GM12878 (cell line): ENCODE data around the gene BORCS5. TPM values are rescaled to one million over a fixed set of nuclear protein-coding genes. Genes with fewer than 3 reads are reported as not detected.

Experiments
- ATAC-seq: fragments of 200-7000 bp; cut with Tn5 transposase; 3 replicates; pipeline ENCODE4 v1.9.1; 2020; ENCODE audit warnings: mild to moderate bottlenecking, moderate library complexity
- BruUV-seq: library from RNA; stranded (reverse); fragments of 400-500 nt; replicated peaks from 2 replicates; lab custom pipeline; 2021; lab: Mats Ljungman, UMichigan
- CTCF ChIA-PET: fragments of 300-600 bp; sonication (Branson Sonifier 250); formaldehyde crosslinking; extraction: SDS; loops from one replicate; lab custom pipeline; 2021; ENCODE audit warnings: inconsistent platforms; lab: Yijun Ruan, JAX
- POLR2A ChIA-PET: fragments of 350-600 bp; formaldehyde crosslinking; extraction: SDS; loops from one replicate; lab custom pipeline; 2021; ENCODE audit warnings: inconsistent platforms; lab: Charles Lee
- RAD21 ChIA-PET: fragments of 300-600 bp; sonication (Branson Sonifier 250); formaldehyde crosslinking; loops from one replicate; lab custom pipeline; 2023; ENCODE audit warnings: antibody characterized with exemption; ENCODE audit not compliant: unreplicated experiment; lab: Charles Lee
- SMC1A ChIA-PET: fragments of 300-600 bp; sonication (Branson Sonifier 250); formaldehyde crosslinking; loops from one replicate; lab custom pipeline; 2023; ENCODE audit not compliant: unreplicated experiment, uncharacterized antibody; lab: Charles Lee
- DNase-seq: peaks from one replicate; pipeline ENCODE4 v3.0.0-alpha.2; 2011; ENCODE audit warnings: low read depth, low spot score
- FAIRE-seq: peaks from 3 replicates; lab custom pipeline; 2011; peaks lifted over from hg19 to GRCh38; lab: Jason Lieb, UNC
- H2AFZ ChIP-seq: 2 replicates; pipeline ENCODE4 v1.6.0; 2011; ENCODE audit warnings: low read depth, low read length, control low read depth; ENCODE audit not compliant: control insufficient read depth
- H3K27ac ChIP-seq: 2 replicates; pipeline ENCODE4 v1.5.1; 2011; ENCODE audit warnings: control low read depth; ENCODE audit not compliant: control insufficient read depth, insufficient read depth
- H3K27me3 ChIP-seq, 2 experiments: replicated peaks in 1 of 2; 2 replicates each; pipeline versions ENCODE4 v1.6.0 to v1.6.1; 2011; ENCODE audit warnings: low read length in 1 of 2; ENCODE audit not compliant: control insufficient read depth in 2 of 2, insufficient read depth in 2 of 2
- H3K36me3 ChIP-seq, 2 experiments: 2 replicates each; pipeline ENCODE4 v1.5.1; 2011; ENCODE audit warnings: low read length in 1 of 2; ENCODE audit not compliant: control insufficient read depth in 2 of 2, insufficient read depth in 2 of 2
- H3K4me1 ChIP-seq: 2 replicates; pipeline ENCODE4 v1.6.1; 2011; ENCODE audit warnings: mild to moderate bottlenecking, low read length, moderate library complexity, mixed read lengths; ENCODE audit not compliant: control insufficient read depth, insufficient read depth
- H3K4me2 ChIP-seq: 2 replicates; pipeline ENCODE4 v1.6.0; 2011; ENCODE audit warnings: control low read depth; ENCODE audit not compliant: control insufficient read depth, insufficient read depth
- H3K4me3 ChIP-seq: fragments of 200-600 bp; sonication (generic); 2 replicates; pipeline ENCODE4 v1.5.1; 2016
- H3K79me2 ChIP-seq: 2 replicates; pipeline ENCODE4 v1.6.0; 2011; ENCODE audit warnings: low read length; ENCODE audit not compliant: control insufficient read depth, insufficient read depth
- H3K9ac ChIP-seq: 2 replicates; pipeline ENCODE4 v1.8.0; 2011; ENCODE audit warnings: low read length, control low read depth, mixed read lengths; ENCODE audit not compliant: control insufficient read depth, insufficient read depth
- H3K9me3 ChIP-seq: replicated peaks from 3 replicates; pipeline ENCODE4 v1.5.1; 2011; ENCODE audit warnings: mild to moderate bottlenecking, low read length; ENCODE audit not compliant: control insufficient read depth, insufficient read depth
- H4K20me1 ChIP-seq: 2 replicates; pipeline ENCODE4 v1.6.0; 2011; ENCODE audit not compliant: control insufficient read depth, insufficient read depth
- CBX5 ChIP-seq: sonication (generic); IDR thresholded peaks from 2 replicates; pipeline ENCODE4 v1.6.1; 2016; ENCODE audit warnings: low read depth, moderate library complexity, mild to moderate bottlenecking, inconsistent platforms
- GABPA ChIP-seq: IDR thresholded peaks from 2 replicates; pipeline ENCODE4 v1.6.1; 2014; ENCODE audit warnings: antibody characterized with exemption, low read depth, mild to moderate bottlenecking, inconsistent platforms
- IKZF2 ChIP-seq, 2 experiments: fragments of 450-650 bp; IDR thresholded peaks; 2 replicates each; pipeline ENCODE4 v1.6.1; 2017; ENCODE audit warnings: mild to moderate bottlenecking in 2 of 2, moderate library complexity in 2 of 2
- JUND ChIP-seq: IDR thresholded peaks from 2 replicates; pipeline ENCODE4 v1.6.1; 2012; ENCODE audit warnings: low read depth, mild to moderate bottlenecking, low read length, improper control_type of control experiment, moderate library complexity
- MYB ChIP-seq: fragments of 150-350 bp; IDR thresholded peaks from 2 replicates; pipeline ENCODE4 v1.6.1; 2014; ENCODE audit warnings: mild to moderate bottlenecking, low read depth, low read length, borderline replicate concordance
- NBN ChIP-seq: fragments of 450-650 bp; IDR thresholded peaks from 2 replicates; pipeline ENCODE4 v1.6.1; 2016
- PML ChIP-seq: IDR thresholded peaks from 2 replicates; pipeline ENCODE4 v1.6.1; 2012; ENCODE audit warnings: low read length, inconsistent platforms
- RBBP5 ChIP-seq: fragments of 200-600 bp; sonication (generic); conservative IDR thresholded peaks from 2 replicates; pipeline ENCODE4 v1.6.1; 2016
- ZNF207 ChIP-seq: fragments of 450-650 bp; IDR thresholded peaks from 2 replicates; pipeline ENCODE4 v1.6.1; 2014; ENCODE audit warnings: antibody characterized with exemption, mild to moderate bottlenecking, borderline replicate concordance
- WGBS: methylation state at CpG from one replicate; pipeline ENCODE4 v1.1.6; 2016; ENCODE audit warnings: low lambda C conversion rate; ENCODE audit not compliant: insufficient replicate concordance, insufficient coverage; ENCODE audit errors: missing lambda C conversion rate; 5-methylcytosine and 5-hydroxymethylcytosine counted together
- in situ Hi-C: fragments of 300-500 bp; cut with MboI; formaldehyde crosslinking; loops from 9 replicates; pipeline ENCODE4 v1.14.3; 2018; ENCODE audit warnings: mixed read lengths
- intact Hi-C: fragments of 100-400 bp; cut with micrococcal nuclease; formaldehyde crosslinking; loops from one replicate; pipeline ENCODE4 v1.14.2; 2022; ENCODE audit not compliant: unreplicated experiment
- polyA plus RNA-seq, 11 experiments: library from polyadenylated mRNA; depleted of rRNA in 4 of 11; unstranded in 6 of 11; stranded (reverse) in 5 of 11; fragments of >200 nt; fragmentation: Nextera tagmentation in 4 of 11; fragmentation: Illumina TruSeq in 1 of 11; extraction: Ambion mirVana in 4 of 11; extraction: Trizol in 1 of 11; gene quantifications; 1 replicate in 1 of 11; 2 replicates in 10 of 11; pipeline versions ENCODE4 v1.2.1 to v1.2.3, GENCODE V29; 2011 to 2016; ENCODE audit warnings: inconsistent platforms in 2 of 11, missing spikeins in 2 of 11, low read depth in 1 of 11
- total RNA-seq, 4 experiments: library from RNA; depleted of rRNA in 3 of 4; stranded (reverse); fragments of >200 nt in 3 of 4; fragmentation: Illumina TruSeq in 1 of 4; extraction: Trizol in 1 of 4; gene quantifications; 2 replicates each; pipeline versions ENCODE4 v1.2.1 to v1.2.3, GENCODE V29; 2013 to 2021
- TF ChIP-seq, protein P1 (sequence below): IDR thresholded peaks from 2 replicates; pipeline ENCODE4 v1.6.1; 2011; ENCODE audit warnings: low read depth, low read length, improper control_type of control experiment, borderline replicate concordance
- TF ChIP-seq, protein P2 (sequence below): IDR thresholded peaks from 2 replicates; pipeline ENCODE4 v1.6.1; 2012; ENCODE audit warnings: low read depth, low read length, improper control_type of control experiment
- TF ChIP-seq, protein P3 (sequence below): fragments of 450-650 bp; IDR thresholded peaks from 2 replicates; pipeline ENCODE4 v1.6.1; 2018; ENCODE audit warnings: borderline replicate concordance, mild to moderate bottlenecking; ENCODE audit not compliant: partially characterized antibody
- TF ChIP-seq, protein P4 (sequence below): fragments of 450-650 bp; formaldehyde crosslinking; IDR thresholded peaks from 2 replicates; pipeline ENCODE4 v1.5.0; 2022; ENCODE audit warnings: mild to moderate bottlenecking, missing genetic modification characterization
- TF ChIP-seq, protein P5 (sequence below): fragments of 150-350 bp; IDR thresholded peaks from 2 replicates; pipeline ENCODE4 v1.6.1; 2014; ENCODE audit warnings: mild to moderate bottlenecking, low read depth, low read length

The BORCS5 gene
- total and polyA plus RNA-seq, 10 of the 15 experiments (the other 5 are each of a cell fraction or from before 2014, with no cell fraction given), result 1.4 to 39.7 (median 16.1) TPM

DNA sequence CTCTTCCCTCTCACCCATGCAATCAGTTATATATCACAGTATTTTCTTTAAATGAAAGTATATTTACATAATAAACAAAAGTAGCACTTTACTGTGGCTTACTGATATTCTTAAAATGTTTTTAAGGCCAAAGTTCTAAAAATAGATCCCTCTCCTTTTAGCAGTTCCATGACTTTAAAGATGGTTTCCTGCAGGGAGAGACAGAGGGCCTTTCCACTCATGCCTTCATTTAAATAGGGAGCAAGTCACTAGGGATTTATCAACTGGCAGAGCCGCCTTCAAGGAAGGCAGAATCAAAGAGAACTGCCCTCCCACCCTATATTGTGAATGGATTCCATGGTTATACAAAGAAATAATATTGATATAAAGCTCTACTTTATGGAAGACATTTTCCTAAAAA lies 150.2 kb downstream of the BORCS5 start:
- FAIRE-seq (no peak), DNase-seq (no peak), ATAC-seq (no peak)
- ChIA-PET SMC1A (interaction anchor here (1.0 to 5.6 kb wide), 17 partner anchors 11 to 128 kb away, joined by 3 to 98 read pairs (median 11); partner anchors contain the start of gene DUSP16), CTCF (interaction anchor here (1.0 to 5.3 kb wide), 9 partner anchors 10 to 105 kb away, joined by 3 to 72 read pairs (median 6); partner anchors contain the start of genes CREBL2 and DUSP16), POLR2A (interaction anchor here (0.6 to 6.0 kb wide), 8 partner anchors 11 to 340 kb away, joined by 3 to 51 read pairs (median 5); no protein-coding TSS in a partner anchor), RAD21 (interaction anchor here (1.0 to 5.6 kb wide), 9 partner anchors 21 to 197 kb away, joined by 3 to 56 read pairs (median 14); partner anchors contain the start of genes BORCS5 and DUSP16)
- Histone ChIP-seq H3K4me3 (no peak overlapping the region), H4K20me1 (no peaks in the 10 kb centered on the region), H2AFZ (no peak overlapping the region), H3K4me1 (peaks cover 36% of the 10 kb centered on the region), H3K27ac (no peak overlapping the region), H3K79me2 (peaks cover 47% of the 10 kb centered on the region), H3K4me2 (no peak overlapping the region), H3K36me3 (no peaks in the 10 kb centered on the region; a peak in 1 of 4 replicates), H3K9me3 (no peaks in the 10 kb centered on the region; the same call in 2 of the 3 replicates), H3K9ac (no peak overlapping the region), H3K27me3 (no peaks in the 10 kb centered on the region)
- no TSS peak for BruUV-seq
- intact Hi-C loops, result loop anchor here (5.0 kb wide), 2 partner anchors 55 to 195 kb away; partner anchors contain the start of gene DUSP16
- in situ Hi-C loops, result no loop called here
- 95% methylated on average over 1 of the region's 1 CpG for WGBS
- no peak for TF ChIP-seq NBN
- TF ChIP-seq, protein P1, sequence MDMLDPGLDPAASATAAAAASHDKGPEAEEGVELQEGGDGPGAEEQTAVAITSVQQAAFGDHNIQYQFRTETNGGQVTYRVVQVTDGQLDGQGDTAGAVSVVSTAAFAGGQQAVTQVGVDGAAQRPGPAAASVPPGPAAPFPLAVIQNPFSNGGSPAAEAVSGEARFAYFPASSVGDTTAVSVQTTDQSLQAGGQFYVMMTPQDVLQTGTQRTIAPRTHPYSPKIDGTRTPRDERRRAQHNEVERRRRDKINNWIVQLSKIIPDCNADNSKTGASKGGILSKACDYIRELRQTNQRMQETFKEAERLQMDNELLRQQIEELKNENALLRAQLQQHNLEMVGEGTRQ, result no peak
- no peak for TF ChIP-seq RBBP5
- no peak for TF ChIP-seq JUND
- TF ChIP-seq, protein P2, sequence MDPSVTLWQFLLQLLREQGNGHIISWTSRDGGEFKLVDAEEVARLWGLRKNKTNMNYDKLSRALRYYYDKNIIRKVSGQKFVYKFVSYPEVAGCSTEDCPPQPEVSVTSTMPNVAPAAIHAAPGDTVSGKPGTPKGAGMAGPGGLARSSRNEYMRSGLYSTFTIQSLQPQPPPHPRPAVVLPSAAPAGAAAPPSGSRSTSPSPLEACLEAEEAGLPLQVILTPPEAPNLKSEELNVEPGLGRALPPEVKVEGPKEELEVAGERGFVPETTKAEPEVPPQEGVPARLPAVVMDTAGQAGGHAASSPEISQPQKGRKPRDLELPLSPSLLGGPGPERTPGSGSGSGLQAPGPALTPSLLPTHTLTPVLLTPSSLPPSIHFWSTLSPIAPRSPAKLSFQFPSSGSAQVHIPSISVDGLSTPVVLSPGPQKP, result no peak
- no peak for TF ChIP-seq CBX5
- TF ChIP-seq MYB, result no peak
- TF ChIP-seq, protein P3, sequence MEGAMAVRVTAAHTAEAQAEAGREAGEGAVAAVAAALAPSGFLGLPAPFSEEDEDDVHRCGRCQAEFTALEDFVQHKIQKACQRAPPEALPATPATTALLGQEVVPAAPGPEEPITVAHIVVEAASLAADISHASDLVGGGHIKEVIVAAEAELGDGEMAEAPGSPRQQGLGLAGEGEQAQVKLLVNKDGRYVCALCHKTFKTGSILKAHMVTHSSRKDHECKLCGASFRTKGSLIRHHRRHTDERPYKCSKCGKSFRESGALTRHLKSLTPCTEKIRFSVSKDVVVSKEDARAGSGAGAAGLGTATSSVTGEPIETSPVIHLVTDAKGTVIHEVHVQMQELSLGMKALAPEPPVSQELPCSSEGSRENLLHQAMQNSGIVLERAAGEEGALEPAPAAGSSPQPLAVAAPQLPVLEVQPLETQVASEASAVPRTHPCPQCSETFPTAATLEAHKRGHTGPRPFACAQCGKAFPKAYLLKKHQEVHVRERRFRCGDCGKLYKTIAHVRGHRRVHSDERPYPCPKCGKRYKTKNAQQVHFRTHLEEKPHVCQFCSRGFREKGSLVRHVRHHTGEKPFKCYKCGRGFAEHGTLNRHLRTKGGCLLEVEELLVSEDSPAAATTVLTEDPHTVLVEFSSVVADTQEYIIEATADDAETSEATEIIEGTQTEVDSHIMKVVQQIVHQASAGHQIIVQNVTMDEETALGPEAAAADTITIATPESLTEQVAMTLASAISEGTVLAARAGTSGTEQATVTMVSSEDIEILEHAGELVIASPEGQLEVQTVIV, result no peak
- no peak for TF ChIP-seq GABPA
- TF ChIP-seq, protein P4, sequence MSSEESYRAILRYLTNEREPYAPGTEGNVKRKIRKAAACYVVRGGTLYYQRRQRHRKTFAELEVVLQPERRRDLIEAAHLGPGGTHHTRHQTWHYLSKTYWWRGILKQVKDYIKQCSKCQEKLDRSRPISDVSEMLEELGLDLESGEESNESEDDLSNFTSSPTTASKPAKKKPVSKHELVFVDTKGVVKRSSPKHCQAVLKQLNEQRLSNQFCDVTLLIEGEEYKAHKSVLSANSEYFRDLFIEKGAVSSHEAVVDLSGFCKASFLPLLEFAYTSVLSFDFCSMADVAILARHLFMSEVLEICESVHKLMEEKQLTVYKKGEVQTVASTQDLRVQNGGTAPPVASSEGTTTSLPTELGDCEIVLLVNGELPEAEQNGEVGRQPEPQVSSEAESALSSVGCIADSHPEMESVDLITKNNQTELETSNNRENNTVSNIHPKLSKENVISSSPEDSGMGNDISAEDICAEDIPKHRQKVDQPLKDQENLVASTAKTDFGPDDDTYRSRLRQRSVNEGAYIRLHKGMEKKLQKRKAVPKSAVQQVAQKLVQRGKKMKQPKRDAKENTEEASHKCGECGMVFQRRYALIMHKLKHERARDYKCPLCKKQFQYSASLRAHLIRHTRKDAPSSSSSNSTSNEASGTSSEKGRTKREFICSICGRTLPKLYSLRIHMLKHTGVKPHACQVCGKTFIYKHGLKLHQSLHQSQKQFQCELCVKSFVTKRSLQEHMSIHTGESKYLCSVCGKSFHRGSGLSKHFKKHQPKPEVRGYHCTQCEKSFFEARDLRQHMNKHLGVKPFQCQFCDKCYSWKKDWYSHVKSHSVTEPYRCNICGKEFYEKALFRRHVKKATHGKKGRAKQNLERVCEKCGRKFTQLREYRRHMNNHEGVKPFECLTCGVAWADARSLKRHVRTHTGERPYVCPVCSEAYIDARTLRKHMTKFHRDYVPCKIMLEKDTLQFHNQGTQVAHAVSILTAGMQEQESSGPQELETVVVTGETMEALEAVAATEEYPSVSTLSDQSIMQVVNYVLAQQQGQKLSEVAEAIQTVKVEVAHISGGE (CRISPR knock-in tag), result no peak
- TF ChIP-seq, protein P5, sequence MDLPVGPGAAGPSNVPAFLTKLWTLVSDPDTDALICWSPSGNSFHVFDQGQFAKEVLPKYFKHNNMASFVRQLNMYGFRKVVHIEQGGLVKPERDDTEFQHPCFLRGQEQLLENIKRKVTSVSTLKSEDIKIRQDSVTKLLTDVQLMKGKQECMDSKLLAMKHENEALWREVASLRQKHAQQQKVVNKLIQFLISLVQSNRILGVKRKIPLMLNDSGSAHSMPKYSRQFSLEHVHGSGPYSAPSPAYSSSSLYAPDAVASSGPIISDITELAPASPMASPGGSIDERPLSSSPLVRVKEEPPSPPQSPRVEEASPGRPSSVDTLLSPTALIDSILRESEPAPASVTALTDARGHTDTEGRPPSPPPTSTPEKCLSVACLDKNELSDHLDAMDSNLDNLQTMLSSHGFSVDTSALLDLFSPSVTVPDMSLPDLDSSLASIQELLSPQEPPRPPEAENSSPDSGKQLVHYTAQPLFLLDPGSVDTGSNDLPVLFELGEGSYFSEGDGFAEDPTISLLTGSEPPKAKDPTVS, result no peak
- no peak for TF ChIP-seq IKZF2 (IDR thresholded peaks at IDR 0.05)
- TF ChIP-seq ZNF207, result no peak
- TF ChIP-seq PML, result no peak
